Fibroblast of the aortic adventitia (primary cell): ENCODE data around the gene GPR3. TPM values are rescaled to one million over a fixed set of nuclear protein-coding genes. Genes with fewer than 3 reads are reported as not detected.

ENCODE experiments used
- DNase-seq: peaks from one replicate; pipeline ENCODE4 v3.0.0-alpha.2; 2010; ENCODE audit warnings: low read depth
- H3K4me3 ChIP-seq: 2 replicates; pipeline ENCODE4 v1.5.1; 2011; ENCODE audit warnings: low read depth, mild to moderate bottlenecking, control low read depth, low read length, moderate library complexity
- CTCF ChIP-seq: IDR thresholded peaks from 2 replicates; pipeline ENCODE4 v1.5.1; 2011; ENCODE audit warnings: mild to moderate bottlenecking, low read length, control low read depth, inconsistent platforms; ENCODE audit not compliant: insufficient read depth
- total RNA-seq: library from RNA; depleted of rRNA; stranded (reverse); fragments of >200 nt; gene quantifications from 2 replicates; pipeline ENCODE4 v1.2.3, GENCODE V29; 2012; ENCODE audit warnings: low replicate concordance

GPR3 gene
- total RNA-seq, 1 donor = 0.99 TPM

- DNase-seq = no peak
- H3K4me3 ChIP-seq = no peak overlapping the region
- TF ChIP-seq CTCF = no peak
These were observed 32.6 kb upstream of the GPR3 start for GRCh38 chr1:27359822-27360158.

- no peak overlapping the region for H3K4me3 ChIP-seq
- DNase-seq = no peak
- no peak for TF ChIP-seq CTCF
These were observed 32.0 kb upstream of the GPR3 start for GRCh38 chr1:27360159-27361043.

GRCh38 chr1:27361044-27361402 lies 31.4 kb upstream of the GPR3 start:
- H3K4me3 ChIP-seq = no peak overlapping the region
- TF ChIP-seq CTCF = no peak
- no peak for DNase-seq

- no peak overlapping the region for H3K4me3 ChIP-seq
- no peak for TF ChIP-seq CTCF
- DNase-seq = no peak
These were observed 30.9 kb upstream of the GPR3 start for GRCh38 chr1:27361553-27361952.

- DNase-seq = no peak
- no peak overlapping the region for H3K4me3 ChIP-seq
- TF ChIP-seq CTCF = no peak
These were observed 28.4 kb upstream of the GPR3 start for GRCh38 chr1:27363766-27364695.

- H3K4me3 ChIP-seq = peak overlapping the region; percentile 68
- no peak for TF ChIP-seq CTCF
- no peak for DNase-seq
These were observed 27.6 kb upstream of the GPR3 start for GRCh38 chr1:27364696-27365371.
